ENCODE measurements around the gene VSIG10. TPM values are rescaled to one million over a fixed set of nuclear protein-coding genes. Genes with fewer than 3 reads are reported as not detected.

Gene VSIG10
- total RNA-seq, 1 donor from 2014 or later: 20.7 TPM

DNA sequence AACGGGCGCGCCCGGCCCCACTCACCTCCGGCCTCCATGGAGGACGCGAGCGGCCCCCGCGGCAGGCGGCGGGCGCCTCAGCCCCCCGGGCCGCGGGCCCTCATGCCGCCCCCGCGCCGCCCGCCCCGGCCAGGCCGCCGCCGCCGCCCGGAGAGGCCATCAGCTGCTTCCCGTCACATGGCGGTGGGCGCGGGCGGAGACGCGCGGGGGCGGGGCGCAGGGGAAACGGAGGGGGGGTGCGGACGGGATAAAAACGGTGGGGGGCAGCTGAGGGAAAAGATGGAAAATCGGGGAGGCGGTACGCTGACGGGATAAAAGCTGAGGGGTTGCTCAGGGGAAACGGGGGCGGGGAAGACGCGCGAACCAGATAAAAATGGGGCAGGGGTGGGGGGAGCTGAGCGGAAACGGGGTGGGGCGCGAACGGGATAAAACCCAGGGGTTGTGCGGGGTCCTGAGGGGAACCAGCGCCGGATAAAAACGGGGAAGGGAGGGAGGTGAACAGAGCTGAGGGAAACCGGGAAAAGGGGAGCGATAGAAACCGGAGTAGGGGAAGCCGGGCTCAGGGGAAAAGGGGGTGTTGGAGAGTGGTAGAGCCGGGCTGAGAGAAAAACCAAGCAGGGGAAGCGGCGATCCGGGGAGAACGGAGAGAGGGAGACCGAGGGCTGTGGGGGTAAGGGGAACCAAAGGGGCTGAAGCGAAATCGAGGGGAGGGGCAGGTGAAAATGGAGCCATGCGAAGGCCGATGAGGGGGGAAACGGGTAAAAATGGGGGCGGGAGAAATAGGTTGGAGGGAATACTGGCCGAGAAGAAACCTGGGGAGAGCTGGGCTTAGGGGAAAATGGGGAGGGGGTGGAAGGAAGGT lies 42.6 kb downstream of the VSIG10 start, which contains the start of gene WSB2:
Gene WSB2, minus strand, starts transcription at position 169 of the 862 bp plus-strand sequence. Its CDS starts 131 bp downstream, at position 38.
- DNase-seq (ENCODE audit: low spot score) (peak; percentile 77), ATAC-seq (peak; percentile 64)

DNA sequence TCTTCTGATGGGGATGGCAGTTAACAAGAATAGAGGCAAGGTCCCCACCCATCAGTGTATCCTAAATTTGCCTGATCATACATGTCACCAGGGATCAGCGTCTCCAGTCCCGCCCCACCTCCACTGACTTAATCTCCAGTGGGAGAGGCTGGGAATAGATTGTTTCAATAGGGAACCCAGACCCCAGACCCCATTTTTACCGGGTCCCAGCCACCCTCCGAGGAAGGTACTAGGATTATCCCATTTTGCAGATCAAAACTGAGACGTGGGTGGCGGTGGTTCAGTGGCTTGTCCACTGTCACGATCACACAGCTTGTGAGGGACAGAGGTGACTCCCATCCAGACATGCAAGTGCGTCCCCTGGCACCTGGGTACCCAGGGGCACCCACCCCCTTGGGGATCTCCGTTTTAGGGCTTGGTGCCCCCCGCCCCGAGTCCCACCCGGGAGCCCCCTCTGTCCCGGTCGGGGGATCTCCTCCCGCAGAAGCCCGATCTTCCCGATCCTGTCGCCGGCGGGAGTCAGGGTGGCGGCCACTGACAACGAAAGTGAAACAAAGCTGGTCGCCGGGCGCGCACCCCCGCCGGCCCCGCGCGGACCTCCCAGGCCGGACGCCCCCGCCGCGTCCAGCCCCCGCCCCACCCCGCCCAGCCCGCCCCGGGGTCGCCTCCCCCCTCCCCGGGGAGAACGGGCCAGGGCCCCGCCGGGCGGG lies 43.4 kb downstream of the VSIG10 start:
- ATAC-seq: peak; percentile 53
- DNase-seq (ENCODE audit: low spot score): peak; percentile 69

DNA sequence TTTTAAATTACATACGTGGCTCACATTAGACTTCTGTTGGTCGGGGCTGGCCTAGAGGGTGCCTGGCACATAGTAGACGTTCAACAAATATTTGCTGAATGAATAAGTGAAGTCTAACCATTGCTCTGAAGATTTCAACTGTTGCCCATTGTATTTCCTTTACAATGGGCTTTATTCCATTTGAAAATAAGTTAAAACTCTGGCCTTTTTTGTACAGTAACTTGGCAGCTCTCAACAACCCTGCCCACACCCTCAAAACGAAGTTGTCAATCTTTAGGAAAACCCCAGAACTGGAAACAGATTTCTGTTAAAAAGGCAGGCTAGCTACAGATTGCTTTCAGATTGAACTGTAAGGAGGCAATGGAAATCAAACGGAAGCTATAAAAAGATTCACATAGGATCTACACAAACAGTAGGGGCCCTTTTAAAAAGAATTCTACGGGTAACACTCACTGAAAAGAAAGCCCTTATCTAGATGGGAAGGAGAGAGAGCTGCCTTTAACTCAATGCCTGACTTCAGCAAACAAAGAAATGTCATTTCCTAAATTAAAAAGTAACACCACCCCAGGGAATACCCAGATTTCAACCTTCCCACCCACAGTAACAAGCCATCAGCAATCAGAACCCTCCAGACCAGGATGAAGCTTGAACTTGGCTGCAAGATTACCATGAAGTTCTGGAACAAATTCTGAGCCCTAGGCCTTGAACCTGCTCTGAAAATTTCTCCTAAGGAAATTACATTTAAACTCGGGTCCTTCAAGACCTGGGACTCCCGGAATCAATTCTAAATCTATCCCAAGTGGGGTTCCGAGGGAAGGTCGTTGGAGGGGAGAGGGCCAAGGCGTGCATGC lies 44.2 kb downstream of the VSIG10 start:
- DNase-seq (ENCODE audit: low spot score): no peak
- no peak for ATAC-seq

DNA sequence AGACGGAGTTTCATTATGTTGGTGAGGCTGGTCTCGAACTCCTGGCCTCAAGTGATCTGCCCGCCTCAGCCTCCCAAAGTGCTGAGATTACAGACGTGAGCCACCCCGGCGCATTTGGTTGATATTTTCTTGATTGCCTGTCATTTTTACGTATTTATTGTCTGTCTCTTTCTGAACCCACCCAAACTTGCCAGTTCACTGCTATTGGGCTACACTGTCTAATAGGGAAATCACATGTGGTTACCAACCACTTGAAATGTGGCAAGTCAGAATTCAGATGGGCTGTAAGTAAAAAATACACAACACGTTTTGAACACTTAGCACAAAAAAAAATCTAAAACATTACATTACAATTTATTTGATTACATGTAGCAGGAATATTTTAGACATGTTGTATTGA lies 44.9 kb downstream of the VSIG10 start:
- no peak for DNase-seq (ENCODE audit: low spot score)
- no peak for ATAC-seq

DNA sequence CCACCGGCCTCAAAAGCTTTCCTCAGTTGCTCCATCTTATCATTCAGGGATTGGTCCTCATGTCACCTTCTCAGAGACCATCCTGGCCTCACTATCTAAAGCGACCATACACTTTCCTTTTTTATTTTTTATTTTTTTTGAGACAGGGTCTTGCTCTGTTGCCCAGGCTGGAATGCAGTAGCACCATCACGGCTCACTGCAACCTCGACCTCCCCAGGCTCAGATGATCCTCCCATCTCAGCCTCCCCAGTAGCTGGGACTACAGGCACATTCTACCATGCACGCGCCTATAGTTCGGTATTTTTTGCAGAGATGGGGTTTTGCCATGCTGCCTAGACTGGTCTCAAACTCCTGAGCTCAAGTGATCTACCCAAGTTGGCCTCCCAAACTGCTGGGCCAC lies 45.6 kb downstream of the VSIG10 start:
- no peak for ATAC-seq
- no peak for DNase-seq (ENCODE audit: low spot score)

DNA sequence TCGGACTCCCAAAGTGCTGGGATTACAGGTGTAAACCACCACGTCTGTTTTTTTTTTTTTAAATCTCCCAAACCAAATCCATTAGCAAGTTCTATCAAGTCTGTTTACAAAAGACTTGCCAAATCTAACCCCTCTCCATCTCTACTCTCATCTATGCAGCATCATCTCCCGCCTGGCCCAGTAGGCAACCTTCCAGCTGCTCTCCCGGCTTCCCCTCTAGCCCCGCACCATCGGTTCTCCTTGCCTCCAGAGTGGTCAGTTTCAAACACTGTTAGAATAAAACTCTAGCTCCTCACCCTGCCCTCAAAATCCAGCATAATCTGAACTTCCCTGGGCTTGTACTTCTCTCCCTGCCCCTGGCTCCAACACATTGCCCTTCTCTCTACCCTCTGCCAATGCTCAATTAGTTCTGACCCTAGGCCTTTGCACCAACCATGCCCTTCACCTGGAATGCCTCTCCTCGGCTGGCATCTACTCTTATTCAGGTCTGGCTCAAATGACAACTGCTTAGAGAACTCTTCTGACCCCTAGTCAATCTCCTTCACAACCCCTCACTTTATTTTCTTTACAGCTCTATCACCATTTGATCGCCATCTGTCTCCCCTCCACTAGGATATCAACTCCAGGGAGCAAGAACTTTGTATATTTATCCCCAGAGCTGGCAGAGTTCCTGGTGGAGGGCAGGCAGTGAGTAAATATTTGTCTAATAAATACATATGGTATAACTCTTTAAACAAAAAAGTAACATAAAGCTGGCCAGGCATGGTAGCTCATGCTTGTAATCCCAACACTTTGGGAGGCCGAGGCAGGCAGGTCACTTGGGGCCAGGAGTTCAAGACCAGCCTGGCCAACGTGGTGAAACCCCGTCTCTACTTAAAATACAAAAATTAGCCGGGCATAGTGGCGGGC lies 47.7 kb downstream of the VSIG10 start:
- DNase-seq (ENCODE audit: low spot score) (peak; percentile 79), ATAC-seq (peak; percentile 66)

DNA sequence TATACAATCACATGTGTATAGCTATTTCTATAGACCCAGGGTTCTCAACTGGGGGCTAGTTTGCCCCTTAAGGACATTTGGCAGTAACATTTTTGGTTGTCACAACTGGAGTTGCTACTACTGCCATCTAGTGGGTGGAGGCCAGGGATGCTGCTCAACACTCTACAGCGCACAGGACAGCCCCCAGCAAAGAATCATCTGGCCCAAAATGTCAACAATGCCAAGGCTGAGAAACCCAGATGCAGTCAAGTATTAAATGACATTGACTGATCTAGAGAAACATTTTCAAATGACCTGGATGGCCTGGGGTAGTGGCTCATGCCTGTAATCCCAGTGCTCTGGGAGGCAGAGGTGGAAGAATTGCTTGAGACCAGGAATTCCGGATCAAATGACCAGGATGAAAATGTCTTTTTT lies 48.7 kb downstream of the VSIG10 start:
- DNase-seq (ENCODE audit: low spot score) (peak; percentile 53), ATAC-seq (peak; percentile 36)

DNA sequence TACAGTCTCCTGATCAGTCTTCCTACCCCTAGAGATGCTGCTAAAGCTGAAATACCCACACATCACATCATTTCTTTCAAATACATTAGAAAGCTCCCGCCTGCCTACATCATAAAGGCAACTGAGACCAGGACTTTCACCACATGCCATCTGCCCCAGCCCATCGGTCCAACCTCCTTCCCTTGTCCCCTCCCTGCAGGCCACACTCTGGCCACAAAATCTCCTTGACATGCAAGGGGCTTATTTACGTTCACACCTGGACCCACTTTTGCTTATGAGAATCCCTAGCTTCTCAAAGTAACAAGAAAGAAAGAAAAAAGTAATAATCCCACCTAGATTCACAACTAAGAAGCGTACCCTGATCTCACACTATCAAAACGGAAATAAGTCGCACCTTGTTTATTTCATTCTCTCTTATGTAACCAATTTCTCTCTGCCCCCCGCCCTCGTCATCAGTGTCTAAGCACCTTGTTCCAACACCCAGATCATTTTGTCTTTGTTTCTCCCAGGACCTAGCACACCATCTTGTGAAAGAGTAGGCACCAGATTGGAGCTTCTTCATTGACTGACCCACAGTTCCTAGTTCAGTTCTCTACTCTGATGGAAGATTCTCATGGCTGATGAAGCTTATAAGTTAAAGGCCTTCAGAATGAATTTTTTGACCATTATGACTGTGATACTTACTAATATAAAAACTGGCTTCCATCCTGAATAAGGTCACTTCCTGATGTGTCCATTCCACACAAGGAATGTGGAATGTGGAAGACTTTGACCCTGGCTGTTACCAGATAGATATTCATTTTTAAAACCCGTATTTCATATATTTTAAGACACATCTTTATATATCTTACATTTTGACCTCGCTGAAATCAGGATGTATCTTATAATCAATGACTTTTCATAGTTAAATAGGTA lies 50.5 kb downstream of the VSIG10 start:
- no peak for ATAC-seq
- no peak for DNase-seq (ENCODE audit: low spot score)

DNA sequence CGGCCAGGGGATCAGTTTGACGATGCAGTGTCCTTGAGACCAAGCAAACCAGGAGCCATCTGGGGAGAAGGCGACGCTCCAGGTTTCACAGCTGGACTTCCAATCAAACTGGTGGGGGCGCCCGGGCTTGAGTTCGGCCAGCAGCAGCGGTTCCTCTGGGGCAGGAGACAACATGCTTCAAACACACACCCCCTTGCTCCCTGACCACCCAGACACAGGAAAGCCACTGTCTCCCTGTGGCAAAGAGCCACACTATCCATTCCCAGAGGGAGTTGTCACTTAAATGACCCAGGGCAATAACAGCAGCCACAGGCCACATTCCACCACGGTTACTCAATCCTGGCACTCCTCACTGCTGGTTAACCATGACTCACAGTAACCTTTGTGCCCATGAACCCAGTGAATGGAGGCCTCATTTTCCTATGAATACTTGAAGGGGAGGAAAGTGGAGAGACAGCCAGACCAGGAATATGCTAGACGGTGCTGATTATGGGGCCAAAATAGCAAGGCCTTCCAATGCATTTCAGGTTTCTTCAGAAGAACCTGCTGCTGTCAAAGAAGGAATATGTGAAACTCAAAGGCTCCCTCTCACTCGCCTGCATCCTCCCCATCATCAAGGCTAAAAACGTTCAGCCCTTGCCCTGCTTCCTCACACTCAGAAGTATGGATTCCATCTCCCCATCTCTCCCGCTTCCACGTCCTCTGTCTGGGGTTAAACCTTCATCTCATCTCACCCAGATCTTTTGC lies 51.3 kb downstream of the VSIG10 start:
- ATAC-seq (peak; percentile 82), DNase-seq (ENCODE audit: low spot score) (peak; percentile 94)

DNA sequence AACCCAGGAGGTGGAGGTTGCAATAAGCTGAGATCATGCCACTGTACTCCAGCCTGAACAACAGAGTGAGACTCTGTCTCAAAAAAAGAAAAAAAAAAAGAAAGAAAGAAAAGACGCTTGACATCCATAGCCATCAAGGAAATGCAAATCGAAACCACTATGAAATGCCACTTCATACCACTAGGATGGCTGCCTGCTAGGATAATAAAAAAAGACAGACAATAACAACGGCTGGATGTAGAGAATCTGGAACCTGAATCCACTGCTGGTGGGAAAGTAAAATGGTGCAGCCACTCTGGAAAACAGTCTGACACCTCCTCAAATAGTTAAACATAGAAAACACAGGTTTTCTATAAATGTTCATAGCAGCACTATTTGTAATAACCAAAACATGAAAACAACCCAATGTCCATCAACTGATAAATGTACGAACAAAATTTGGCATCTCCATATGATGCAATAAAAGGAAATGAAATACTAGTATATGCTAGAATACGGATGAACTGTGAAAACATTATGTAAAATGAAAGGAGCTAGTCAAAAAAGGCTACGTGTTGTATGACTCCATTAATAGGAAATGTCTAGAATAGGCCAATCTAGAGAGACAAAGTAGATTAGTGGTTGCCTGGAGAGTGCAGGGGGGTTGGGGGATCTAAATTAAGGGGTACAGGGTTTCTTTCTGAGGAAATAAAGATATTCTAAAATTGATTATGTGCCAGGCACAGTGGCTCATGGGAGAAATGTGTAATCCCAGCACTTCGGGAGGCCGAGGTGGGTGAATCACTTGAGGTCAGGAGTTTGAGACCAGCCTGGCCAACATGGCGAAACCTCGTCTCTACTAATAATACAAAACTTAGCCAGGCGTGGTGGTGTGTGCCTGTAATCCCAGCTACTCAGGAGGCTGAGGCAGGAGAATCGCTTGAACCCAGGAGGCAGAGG lies 52.6 kb downstream of the VSIG10 start:
- ATAC-seq (no peak), DNase-seq (ENCODE audit: low spot score) (no peak)

DNA sequence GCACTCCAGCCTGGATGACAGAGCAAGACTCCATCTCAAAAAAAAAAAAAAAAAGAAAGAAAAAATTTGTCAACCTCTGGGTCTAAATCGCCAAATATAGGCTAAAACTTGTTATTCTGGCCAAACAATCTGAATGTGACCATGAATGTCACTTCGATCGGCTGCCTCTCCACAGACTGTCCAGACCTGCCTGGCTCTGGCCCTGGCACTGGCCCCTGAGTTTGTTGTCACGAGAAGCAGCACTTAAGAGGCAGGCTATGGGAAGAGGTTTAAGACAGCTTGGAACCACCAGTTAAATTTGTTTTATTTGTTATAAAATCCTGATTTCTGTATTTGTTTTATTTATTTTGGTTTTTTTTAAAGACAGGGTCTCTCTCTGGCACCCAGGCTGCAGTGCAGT lies 57.4 kb downstream of the VSIG10 start:
- ATAC-seq: no peak
- no peak for DNase-seq (ENCODE audit: low spot score)

DNA sequence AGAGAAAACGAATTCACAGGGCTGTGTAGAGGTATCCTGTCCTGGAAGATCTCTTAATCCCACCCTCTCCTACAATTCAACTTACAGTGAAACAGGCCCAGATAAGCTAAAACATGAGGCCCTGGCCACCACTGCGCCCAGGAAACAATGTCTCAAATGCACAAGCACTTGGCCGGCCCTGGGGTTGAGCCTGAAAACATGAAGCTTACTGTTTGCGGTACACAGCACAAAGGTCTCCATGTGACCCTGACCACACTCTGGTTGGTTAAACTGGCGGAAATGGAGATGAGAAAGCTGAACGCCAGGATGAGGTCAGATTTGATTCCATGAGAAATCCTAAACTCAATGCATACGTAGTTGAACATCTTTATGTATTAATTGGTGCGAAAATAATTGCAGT lies 59.2 kb downstream of the VSIG10 start:
- peak; percentile 76 for ATAC-seq
- DNase-seq (ENCODE audit: low spot score): no peak

DNA sequence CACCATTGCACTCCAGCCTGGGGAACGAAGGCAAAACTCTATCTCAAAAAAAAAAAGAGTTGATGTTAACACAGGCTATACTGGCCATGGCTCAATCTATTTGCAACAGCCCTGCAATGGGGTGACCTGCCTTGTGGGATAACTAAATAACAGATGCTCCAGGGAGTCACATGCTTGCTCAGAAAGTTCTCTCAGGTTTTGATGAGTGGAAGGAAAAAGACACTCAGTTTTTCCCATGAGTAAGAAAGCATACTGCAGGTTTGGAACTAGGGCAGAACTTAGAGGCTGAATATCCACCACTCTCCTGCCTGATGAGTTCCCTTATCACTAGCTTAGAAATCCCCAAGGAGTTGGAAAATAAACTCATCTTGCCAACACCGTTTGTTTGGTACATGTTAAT lies 59.7 kb downstream of the VSIG10 start:
- DNase-seq (ENCODE audit: low spot score): no peak
- ATAC-seq: no peak

DNA sequence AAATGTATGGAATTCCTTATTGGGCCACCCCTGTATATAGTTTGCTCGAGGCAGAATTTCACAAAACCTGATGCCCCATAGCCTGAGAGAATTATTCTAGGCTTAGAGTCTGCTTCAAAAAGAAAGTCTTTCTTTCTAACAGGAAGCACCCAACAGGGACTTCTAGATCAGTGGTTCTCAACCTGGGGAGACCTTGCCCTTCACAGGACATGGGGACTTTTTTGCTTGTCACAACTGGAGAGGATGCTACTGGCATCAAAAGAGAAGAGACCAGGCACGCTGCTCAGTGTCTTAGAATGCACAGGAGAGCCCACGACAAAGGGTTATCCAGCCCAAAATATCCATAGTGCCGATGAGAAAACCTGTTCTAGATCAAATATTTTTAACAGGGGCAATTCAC lies 61.7 kb downstream of the VSIG10 start:
- no peak for DNase-seq (ENCODE audit: low spot score)
- no peak for ATAC-seq

DNA sequence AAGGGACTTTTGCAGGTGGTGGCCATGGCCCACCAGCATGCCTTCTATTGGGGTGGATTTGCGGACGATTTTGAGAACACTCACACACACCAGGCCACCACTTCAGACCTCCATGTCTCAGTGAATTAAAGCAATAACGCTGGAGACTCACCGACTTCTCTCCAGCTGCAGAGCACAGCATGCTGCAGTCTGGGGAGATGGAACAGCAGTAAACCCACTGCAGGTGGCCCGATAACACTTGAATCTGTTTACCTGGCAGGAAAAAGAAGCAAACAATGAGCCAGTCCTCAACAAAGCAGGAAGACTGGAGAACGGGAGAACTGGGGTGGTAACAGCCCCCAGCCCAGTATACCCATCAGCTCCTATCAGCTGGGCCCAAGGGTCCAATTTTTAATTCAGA lies 65.7 kb downstream of the VSIG10 start:
- ATAC-seq (peak; percentile 29), DNase-seq (ENCODE audit: low spot score) (no peak)

DNA sequence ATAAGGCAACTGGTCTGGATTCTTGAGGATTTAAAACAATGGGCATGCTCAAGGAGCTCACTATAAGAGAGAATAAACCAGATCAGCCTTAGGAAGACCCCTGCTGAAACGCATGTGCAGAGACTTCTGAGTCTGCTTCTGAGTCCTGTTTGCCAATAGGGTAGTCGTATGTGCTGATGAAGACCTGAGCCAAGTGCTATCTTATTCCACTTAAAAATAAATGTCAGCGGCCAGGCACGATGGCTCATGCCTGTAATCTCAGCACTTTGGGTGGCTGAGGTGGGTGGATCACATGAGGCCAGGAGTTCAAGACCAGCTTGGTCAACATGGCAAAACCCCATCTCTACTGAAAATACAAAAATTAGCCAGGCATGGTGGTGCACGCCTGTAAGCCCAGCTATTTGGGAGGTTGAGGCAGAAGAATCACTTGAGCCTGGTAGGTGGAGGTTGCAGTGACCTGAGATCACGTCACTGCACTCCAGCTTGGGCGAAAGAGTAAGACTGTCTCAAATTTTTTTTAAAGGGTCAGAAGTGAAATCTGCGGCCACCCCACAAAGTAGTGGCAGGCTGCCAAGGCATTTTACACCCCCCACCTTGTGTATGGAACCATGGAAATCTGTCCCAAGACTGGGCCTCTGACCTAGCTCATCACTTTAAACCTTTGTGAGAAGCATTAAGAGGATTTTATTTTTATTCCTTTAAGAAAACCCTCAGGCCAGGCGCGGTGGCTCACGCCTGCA lies 67.0 kb downstream of the VSIG10 start:
- ATAC-seq (no peak), DNase-seq (ENCODE audit: low spot score) (no peak)
